ENCODE data around the gene ARMC2.

The ARMC2 gene

DNA sequence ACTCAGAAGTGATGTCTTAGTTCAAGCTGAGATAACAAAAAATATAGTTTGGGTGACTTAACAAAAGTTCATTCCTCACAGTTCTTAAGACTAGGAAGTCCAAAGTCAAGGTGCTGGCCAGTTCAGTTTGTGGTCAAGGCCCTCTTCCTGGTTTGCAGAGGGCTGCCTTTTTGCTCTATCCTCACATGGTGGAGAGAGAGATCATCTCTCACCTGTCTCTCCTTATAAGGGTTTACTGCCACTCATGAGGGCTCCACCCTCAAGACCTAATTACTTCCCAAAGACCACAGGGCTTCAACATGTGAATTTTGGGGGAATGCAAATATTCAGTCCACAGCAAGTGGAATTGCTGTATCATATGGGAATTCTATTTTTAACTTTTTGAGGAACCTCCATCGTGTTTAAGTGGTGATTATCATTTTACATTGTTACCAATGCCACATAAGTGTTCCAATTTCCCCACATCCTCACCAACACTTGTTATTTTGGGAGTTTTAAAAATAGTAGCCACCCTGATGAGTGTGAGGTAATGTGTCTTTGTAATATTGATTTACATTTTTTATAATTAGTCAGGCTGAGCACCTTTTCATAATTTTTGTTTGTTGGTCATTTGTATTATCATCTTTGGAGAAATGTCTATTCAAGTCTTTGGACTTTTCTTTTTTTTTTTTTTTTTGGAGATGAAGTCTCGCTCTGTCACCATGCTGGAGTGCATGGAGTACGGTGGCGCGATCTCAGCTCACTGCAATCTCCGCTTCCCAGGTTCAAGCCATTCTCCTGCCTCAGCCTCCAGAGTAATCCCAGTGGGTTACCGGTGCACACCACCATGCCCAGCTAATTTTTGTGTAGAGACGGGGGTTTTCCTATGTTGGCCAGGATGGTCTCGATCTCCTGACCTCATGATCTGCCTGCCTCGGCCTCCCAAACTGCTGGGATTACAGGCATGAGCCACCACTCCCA, 134.2 kb downstream of the ARMC2 start:
- TF ChIP-seq, protein P1, sequence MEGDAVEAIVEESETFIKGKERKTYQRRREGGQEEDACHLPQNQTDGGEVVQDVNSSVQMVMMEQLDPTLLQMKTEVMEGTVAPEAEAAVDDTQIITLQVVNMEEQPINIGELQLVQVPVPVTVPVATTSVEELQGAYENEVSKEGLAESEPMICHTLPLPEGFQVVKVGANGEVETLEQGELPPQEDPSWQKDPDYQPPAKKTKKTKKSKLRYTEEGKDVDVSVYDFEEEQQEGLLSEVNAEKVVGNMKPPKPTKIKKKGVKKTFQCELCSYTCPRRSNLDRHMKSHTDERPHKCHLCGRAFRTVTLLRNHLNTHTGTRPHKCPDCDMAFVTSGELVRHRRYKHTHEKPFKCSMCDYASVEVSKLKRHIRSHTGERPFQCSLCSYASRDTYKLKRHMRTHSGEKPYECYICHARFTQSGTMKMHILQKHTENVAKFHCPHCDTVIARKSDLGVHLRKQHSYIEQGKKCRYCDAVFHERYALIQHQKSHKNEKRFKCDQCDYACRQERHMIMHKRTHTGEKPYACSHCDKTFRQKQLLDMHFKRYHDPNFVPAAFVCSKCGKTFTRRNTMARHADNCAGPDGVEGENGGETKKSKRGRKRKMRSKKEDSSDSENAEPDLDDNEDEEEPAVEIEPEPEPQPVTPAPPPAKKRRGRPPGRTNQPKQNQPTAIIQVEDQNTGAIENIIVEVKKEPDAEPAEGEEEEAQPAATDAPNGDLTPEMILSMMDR (IDR thresholded peaks at IDR 0.05; ENCODE audit: low read depth, low read length) = no peak
- no peak overlapping the region for H3K4me3 ChIP-seq (replicated peaks in 1 of 2; ENCODE audit: low read depth in 2 of 2, low read length in 2 of 2)
- no peak for DNase-seq (ENCODE audit: low read depth in 2 of 2)

DNA sequence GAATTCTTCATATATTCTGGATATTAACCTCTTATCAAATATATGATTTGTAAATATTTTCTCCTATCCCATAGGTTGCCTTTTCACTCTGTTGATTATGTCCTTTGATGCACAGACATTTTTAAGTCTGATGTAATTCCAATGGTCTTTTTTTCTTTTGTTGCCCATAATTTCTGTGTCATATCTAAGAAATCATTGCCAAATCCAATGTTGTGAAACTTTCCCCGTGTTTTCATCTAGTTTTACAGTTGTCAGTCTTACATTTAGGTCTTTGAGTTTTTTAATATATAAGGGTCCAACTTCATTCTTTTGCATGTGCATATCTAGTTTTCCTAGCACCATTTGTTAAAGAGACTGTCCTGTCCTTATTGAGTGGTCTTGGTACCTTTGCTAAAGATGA, 134.9 kb downstream of the ARMC2 start:
- peak; percentile 21 to 41 for DNase-seq (ENCODE audit: low read depth in 2 of 2)
- TF ChIP-seq, protein P1 (IDR thresholded peaks at IDR 0.05; ENCODE audit: low read depth, low read length) = no peak
- H3K4me3 ChIP-seq (replicated peaks in 1 of 2; ENCODE audit: low read depth in 2 of 2, low read length in 2 of 2) = no peak overlapping the region

DNA sequence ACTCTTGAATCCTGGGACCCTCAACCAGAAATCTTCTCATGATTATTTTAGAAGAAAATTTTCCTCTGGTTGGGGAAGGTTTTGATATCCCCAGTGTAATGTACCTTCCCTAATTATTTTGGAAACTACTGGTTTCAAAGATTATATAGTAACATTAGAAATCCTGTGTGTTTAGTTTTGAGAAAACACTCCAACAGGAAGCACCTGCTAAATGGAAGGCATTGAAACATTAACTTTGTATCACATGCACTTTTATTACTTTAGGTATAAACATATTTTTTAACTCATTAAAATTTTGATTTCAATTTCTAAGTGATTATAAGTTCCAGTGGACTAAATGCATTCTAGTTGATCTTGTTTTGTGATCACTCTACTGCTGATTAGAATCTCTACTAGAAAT, 137.1 kb downstream of the ARMC2 start:
- H3K4me3 ChIP-seq (replicated peaks in 1 of 2; ENCODE audit: low read depth in 2 of 2, low read length in 2 of 2) = no peak overlapping the region
- TF ChIP-seq, protein P1 (IDR thresholded peaks at IDR 0.05; ENCODE audit: low read depth, low read length) = no peak
- no peak for DNase-seq (ENCODE audit: low read depth in 2 of 2)

DNA sequence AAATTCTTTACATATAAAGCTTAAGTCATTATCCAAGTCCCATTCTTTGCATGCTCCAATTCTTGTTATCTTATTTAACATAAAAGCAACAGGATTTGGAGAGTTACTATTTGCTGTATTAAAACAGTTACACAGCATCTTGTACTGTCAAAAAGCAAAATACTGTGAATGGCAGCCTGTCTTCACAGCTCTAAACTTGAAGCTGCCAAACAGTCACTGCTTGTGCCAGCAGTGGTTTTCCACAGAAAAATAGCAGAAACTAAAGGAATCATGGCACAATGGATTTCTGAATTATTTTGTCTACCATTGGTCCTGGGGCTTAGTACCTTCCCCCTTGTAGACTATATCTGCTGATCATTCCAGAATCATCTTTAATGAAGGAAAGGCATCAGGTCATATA, 138.9 kb downstream of the ARMC2 start:
- H3K4me3 ChIP-seq (replicated peaks in 1 of 2; ENCODE audit: low read depth in 2 of 2, low read length in 2 of 2) = no peak overlapping the region
- TF ChIP-seq, protein P1 (IDR thresholded peaks at IDR 0.05; ENCODE audit: low read depth, low read length) = no peak
- DNase-seq (ENCODE audit: low read depth in 2 of 2) = no peak

DNA sequence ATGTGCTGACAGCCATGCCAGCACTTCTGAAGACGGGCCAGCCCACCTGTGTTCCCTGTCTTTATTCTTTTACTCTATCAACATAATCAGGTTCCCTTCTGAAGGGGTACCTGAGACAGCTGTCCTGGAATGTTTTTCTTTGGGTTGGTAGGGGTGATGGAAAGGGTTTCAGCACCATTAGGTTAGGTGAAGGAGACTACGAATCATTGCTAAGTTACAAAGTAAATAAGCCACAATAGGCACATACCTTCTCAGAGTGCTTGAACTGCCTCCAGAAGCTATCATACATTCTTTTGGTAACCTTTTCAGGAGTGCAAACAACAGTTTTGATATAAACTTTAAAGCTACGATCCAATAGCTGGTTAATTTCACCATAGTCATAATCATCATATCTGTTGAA, 140.1 kb downstream of the ARMC2 start:
- no peak overlapping the region for H3K4me3 ChIP-seq (replicated peaks in 1 of 2; ENCODE audit: low read depth in 2 of 2, low read length in 2 of 2)
- TF ChIP-seq, protein P1 (IDR thresholded peaks at IDR 0.05; ENCODE audit: low read depth, low read length) = no peak
- no peak for DNase-seq (ENCODE audit: low read depth in 2 of 2)

DNA sequence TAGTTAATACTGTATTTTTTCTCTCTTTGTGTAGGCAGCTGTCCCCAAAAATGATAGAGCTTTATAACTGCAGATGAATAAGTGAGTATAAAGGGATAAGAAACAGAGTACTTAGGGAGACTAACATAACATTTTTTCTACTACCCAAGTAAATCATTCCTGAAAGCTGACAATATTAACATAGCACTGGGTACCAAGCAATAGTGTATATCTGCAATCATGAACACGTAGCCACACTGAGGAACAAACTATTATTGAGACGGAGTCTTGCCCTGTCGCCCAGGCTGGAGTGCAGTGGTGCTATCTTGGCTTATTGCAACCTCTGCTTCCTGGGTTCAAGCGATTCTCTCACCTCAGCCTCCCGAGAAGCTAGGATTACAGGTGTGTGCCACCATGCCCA, 140.5 kb downstream of the ARMC2 start:
- no peak overlapping the region for H3K4me3 ChIP-seq (replicated peaks in 1 of 2; ENCODE audit: low read depth in 2 of 2, low read length in 2 of 2)
- TF ChIP-seq, protein P1 (IDR thresholded peaks at IDR 0.05; ENCODE audit: low read depth, low read length) = no peak
- DNase-seq (ENCODE audit: low read depth in 2 of 2) = no peak

Measured in cardiac fibroblast (primary cell).